ENCODE data around the gene MMP1.
A peak's percentile ranks its signal among the peaks of the same experiment; 100 is the strongest.

MMP1 gene

DNA sequence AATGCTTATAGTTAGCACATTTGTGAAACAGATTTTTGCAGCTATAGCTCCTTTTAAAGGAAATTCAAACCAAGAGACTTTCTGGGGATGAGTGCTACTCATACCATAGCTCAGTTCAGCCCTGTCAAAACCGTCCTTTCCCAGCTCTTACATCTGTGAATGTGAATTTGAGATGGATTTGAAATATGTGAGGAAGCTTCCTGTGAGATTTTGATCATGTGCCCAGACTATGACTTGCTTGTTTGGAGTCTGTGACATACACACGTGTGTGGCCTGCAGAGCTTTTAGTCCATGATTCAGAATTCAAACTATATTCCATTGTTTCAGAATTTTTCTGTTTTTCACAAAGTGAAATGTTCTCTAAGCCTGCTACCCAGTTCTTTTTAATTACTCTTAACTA is 4.4 kb upstream of the MMP1 start:
- DNase-seq, result no peak

DNA sequence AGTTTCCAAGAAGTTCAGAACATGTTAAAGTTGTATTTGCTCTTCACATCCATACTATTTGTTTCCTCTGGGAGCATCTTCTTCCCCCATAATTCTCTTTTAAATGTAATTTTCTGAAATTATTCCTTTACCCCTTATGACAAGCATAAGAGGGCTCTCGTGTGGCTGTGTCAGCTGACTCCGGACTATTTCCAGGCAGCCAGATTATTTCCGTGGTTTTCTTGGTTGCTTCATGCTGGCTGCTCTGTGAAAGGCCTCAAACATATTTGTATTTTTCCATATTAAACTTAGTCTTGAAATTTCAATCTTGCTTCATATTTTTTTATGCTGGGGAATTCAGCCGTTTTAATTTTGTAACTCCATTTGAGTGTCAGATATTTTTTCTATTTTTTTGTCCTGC is 2.8 kb upstream of the MMP1 start:
- DNase-seq, result no peak

GRCh38 chr11:102799681-102800340 is 1.9 kb upstream of the MMP1 start:
- no peak for DNase-seq

DNA sequence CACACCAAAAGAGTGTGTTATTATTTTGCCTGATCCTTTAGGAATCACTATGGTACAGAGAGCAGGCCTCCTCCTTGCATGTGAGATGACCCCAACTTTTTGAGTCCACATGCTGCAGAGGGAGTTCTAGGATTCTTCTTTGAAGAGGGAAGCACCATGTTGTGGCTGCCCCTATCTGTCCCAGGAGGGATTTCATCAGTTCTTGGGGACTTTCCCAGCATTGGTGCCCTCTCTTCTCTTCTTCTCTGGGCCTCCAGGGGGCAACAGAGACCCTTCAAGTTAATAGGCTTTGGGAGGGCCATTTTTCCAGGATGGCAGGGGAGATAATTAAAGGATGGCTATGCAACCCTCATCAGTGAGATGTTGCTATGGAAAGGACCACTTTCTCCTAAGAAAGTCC is 3.6 kb downstream of the MMP1 start:
- DNase-seq, result peak; percentile 3

GRCh38 chr11:102793677-102794290 is 4.2 kb downstream of the MMP1 start:
- no peak for DNase-seq

GRCh38 chr11:102792604-102793003 is 5.4 kb downstream of the MMP1 start:
- no peak for DNase-seq

DNA sequence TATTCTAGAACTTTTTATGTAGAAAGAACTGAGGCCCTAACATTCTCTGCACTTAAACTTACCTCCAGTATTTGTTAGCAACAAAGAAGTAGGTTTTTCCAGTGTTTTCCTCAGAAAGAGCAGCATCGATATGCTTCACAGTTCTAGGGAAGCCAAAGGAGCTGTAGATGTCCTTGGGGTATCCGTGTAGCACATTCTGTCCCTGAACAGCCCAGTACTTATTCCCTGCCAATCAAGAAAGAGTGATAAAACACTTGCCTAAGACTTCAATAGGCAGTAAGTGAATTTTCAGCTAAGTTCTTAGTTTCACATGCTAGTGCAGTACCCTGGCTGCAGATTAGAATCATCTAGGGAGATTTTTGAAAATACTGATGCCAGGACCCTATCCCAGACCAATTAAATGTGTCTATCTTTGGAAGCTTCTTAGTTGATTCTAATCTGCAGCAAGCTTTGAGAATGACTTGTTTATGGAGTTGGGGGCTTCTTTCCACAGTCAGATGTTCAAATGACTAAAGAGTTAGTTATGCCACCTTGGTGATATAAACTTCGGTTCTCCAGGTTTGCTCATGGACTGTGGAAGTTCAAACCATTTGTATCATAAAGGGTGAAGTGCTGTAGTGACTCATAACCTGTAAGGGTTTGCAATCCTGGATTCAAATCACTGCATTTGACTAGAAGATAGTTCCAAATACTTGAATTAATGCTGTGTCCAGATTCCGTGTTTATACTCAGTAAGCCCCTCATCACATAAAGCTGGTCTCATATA is 6.5 kb downstream of the MMP1 start:
- no peak for DNase-seq

DNA sequence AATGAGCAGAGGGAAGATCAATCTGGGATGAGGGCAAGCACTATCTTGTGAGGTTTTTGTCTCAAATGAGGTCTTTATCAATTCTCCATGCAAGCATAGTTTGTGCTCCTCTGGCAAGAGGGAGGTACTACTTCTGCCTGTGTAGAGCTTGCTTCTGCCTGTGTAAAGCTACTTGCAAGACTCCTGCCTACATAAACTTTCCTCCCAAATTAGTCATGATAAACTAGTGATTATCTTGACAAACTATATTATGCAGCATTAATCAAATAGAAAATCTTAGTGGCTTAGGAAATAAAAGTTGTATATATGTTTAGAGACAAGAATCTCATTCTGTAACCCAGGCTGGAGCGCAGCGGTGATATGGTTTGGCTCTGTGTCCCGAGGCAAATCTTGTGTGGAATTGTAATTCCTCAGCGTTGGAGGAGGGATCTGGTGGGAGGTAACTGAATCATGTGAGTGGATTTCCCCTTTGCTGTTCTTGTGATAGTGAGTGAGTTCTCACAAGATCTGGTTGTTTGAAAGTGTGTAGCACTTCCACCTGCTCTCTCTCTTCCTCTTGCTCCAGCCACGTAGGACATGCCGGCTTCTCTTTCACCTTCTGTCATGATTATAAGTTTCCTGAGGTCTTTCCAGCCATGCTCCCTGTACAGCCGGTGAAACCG is 9.5 kb downstream of the MMP1 start:
- DNase-seq, result no peak

DNA sequence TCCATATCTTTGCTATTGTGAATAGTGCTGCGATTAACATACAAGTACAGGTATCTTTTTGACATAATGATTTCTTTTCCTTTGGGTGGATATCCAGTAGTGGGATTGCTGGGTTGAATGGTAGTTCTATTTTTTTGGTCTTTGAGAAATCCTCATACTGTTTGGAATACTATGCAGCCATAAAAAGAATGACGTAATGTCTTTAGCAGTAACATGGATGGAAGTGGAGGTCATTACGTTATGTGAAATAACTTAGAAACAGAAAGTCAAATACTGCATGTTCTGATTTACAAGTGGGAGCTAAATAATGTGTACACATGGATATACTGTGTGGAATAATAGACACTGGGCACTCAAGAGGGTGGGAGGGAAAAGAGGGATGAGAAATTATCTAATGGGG is 13.6 kb downstream of the MMP1 start:
- no peak for DNase-seq

- no peak for DNase-seq
These were observed 14.2 kb downstream of the MMP1 start for GRCh38 chr11:102783720-102784119.

DNA sequence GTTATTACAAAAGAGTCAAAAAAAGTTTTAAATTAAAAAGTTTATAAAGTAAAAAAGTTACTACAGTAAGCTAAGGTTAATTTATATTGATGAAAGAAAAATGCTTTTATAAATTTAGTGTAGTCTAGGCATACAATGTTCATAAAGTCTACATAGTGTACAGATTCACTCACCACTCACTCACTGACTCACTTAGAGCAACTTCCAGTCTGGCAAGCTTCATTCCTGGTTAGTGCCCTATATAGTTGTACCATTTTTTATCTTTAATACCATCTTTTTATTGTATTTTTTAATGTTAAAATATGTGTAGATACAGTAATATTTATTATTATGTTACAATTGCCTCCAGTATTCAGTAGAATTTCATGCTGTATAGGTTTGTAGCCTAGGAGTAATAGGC is 14.9 kb downstream of the MMP1 start:
- DNase-seq, result no peak

DNA sequence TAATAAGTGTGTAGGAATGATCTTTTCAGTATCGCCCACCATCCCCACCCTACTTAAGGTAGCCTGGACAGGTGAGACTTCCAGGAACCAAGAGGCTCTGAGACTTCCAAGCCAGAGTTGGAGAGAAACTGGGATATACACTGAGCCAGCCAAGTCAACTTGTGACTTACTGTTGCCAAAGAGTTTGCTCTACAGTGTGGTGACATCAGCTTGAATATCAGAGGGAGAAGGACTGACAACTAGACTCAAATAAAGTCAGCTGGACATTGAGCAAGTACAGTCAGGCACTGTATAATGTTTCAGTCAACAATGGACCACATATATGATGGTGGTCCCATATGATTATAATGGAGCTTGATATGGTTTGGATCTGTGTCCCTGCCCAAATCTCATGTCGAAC is 16.3 kb downstream of the MMP1 start:
- DNase-seq, result no peak

DNA sequence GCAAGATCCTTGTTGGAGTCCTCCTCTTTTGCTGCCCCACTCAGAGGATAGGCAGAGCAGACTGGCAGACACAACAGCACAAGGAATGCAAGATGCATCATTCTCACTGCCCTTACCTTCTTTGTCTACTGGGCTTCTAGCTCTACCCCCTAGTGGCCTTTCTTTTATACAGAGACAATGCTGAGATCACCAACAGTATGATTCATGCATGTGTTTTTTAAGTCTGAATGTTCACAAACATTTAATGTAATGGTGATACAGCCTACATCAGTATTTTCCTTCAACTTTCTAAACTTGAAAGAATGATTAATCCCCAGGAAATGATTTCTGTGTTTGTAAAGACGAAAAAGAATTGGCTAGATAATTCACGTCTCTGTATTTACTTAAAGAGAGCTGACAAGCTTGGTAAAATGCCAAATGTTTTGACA is 17.5 kb downstream of the MMP1 start, which contains the start of gene MMP10:
Gene MMP10 (minus strand): TSS at position 138 of the 428 bp plus-strand sequence. CDS start 37 bp downstream, at position 101.
- DNase-seq, result no peak

GRCh38 chr11:102776454-102776853 is 21.5 kb downstream of the MMP1 start:
- no peak for DNase-seq

DNA sequence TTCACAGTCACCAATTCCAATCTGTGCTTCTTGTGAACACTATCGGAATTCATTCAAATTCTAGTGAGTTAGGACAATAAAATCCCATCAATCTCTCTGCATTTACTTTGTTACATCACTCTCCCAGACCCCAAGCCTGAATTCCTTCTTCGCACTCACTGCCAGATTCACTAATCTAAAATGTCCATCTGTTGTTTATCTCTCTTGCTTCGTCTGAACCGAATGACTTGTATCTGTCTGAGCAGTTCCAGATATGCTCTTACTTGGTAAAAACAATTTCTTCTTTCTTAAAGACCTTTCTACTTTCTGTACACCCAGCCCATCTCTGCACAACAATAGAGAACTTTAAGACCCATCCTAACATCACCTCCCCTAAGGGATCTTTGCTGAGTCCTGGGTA is 24.6 kb downstream of the MMP1 start:
- no peak for DNase-seq

GRCh38 chr11:102771351-102771750 is 26.6 kb downstream of the MMP1 start:
- DNase-seq, result no peak

DNA sequence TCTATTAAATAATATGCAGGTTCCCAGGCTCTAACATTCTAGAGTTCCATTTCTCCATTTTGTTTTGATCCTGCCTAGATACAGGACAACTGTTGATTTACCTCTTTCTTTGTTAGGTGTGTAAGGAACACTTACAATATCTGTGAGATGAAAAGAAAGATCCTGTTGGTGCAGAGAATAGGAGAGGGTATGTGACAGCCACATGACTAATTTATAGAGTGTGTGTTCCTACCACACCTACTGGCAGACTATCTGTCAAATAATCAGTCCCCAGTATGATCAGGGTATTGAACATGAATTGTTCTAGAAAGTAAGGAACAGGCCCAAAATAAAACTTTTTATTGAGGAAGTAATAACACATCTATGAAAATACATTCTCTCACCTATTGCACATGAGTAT is 27.8 kb downstream of the MMP1 start:
- no peak for DNase-seq

GRCh38 chr11:102767800-102768199 is 30.2 kb downstream of the MMP1 start:
- DNase-seq, result no peak

- no peak for DNase-seq
These were observed 34.5 kb downstream of the MMP1 start for GRCh38 chr11:102763440-102763839.

- DNase-seq, result no peak
These were observed 35.6 kb downstream of the MMP1 start for GRCh38 chr11:102762361-102762767.

GRCh38 chr11:102761646-102762238 is 36.2 kb downstream of the MMP1 start:
- DNase-seq, result no peak

- DNase-seq, result no peak
These were observed 37.5 kb downstream of the MMP1 start for GRCh38 chr11:102760344-102761035.
